Measurements from ENCODE around the gene HAVCR2.

The HAVCR2 gene

DNA sequence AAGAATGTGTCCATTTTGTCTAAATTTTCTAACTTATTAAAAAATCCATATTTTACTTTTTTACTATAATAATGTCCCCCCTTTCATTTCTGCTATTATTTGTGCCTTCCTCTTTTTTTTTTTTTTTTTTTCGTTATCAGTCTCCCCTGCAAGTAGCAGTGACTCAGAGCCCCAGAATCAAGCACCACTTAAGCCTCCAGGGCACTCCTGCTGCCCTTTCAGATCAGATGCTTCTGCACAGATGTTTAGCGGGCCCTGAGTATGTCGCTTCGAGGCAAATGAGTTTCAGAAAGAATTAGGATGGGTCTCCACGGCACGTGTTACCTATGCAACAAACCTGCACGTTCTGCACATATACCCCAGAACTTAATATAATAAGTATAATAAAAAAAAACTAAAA is 22.1 kb upstream of the HAVCR2 start:
- H3K4me3 ChIP-seq (ENCODE audit: low read depth, low read length, poor library complexity, severe bottlenecking): no peak overlapping the region
- peaks cover 9% of the 10 kb centered on the region for H3K4me1 ChIP-seq (ENCODE audit: insufficient read depth, low read length, severe bottlenecking)
- H3K79me2 ChIP-seq (ENCODE audit: insufficient read depth, low read length): no peaks in the 10 kb centered on the region
- TF ChIP-seq CTCF (IDR thresholded peaks at IDR 0.05; ENCODE audit: low read length) (no peak), EZH2 (IDR thresholded peaks at IDR 0.05; ENCODE audit: borderline replicate concordance, low read length) (no peak)
- H2AFZ ChIP-seq (ENCODE audit: low read length): no peak overlapping the region
- H3K9ac ChIP-seq (ENCODE audit: low read length): no peak overlapping the region
- H3K9me3 ChIP-seq (ENCODE audit: low read length): no peaks in the 10 kb centered on the region
- H4K20me1 ChIP-seq (ENCODE audit: insufficient read depth, low read length): no peaks in the 10 kb centered on the region
- H3K27me3 ChIP-seq (ENCODE audit: insufficient read depth, low read length): no peaks in the 10 kb centered on the region
- H3K4me2 ChIP-seq (ENCODE audit: low read length): no peak overlapping the region
- H3K36me3 ChIP-seq (ENCODE audit: insufficient read depth, low read length): no peaks in the 10 kb centered on the region
- H3K27ac ChIP-seq (ENCODE audit: low read depth, low read length, poor library complexity, severe bottlenecking): no peak overlapping the region
- no peaks in the 10 kb centered on the region for H3K9me2 ChIP-seq (ENCODE audit: low read depth, low read length)
- H3F3A ChIP-seq (ENCODE audit: insufficient read depth, low read length): no peaks in the 10 kb centered on the region

DNA sequence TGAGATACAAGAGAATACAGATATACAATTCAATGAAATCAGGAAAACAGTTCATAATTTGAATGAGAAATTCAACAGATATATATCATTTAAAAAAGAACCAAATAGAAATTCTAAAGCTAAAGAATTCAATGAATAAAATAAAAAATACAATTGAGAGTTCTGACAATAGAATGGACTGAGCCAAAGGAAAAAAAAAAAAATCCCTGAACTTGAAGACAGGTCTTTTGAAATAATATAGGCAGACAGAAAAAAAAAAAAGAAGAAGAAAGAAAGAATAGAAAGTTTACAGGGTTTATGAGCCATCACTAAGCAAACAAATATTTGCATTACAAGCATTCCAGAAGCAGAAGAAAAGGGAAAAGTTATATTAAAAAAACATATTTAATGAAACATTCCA is 12.9 kb upstream of the HAVCR2 start:
- no peak overlapping the region for H3K4me2 ChIP-seq (ENCODE audit: low read length)
- no peak overlapping the region for H3K27ac ChIP-seq (ENCODE audit: low read depth, low read length, poor library complexity, severe bottlenecking)
- no peak for TF ChIP-seq EZH2 (IDR thresholded peaks at IDR 0.05; ENCODE audit: borderline replicate concordance, low read length)
- TF ChIP-seq CTCF (IDR thresholded peaks at IDR 0.05; ENCODE audit: low read length): no peak
- no peaks in the 10 kb centered on the region for H3F3A ChIP-seq (ENCODE audit: insufficient read depth, low read length)
- H3K9ac ChIP-seq (ENCODE audit: low read length): no peak overlapping the region
- H3K36me3 ChIP-seq (ENCODE audit: insufficient read depth, low read length): no peaks in the 10 kb centered on the region
- H3K9me2 ChIP-seq (ENCODE audit: low read depth, low read length): no peaks in the 10 kb centered on the region
- H3K4me3 ChIP-seq (ENCODE audit: low read depth, low read length, poor library complexity, severe bottlenecking): no peak overlapping the region
- no peaks in the 10 kb centered on the region for H3K4me1 ChIP-seq (ENCODE audit: insufficient read depth, low read length, severe bottlenecking)
- H3K9me3 ChIP-seq (ENCODE audit: low read length): 0 out of 2 replicates have a peak, but pooled peaks cover 6% of the 10 kb centered on the region
- H3K79me2 ChIP-seq (ENCODE audit: insufficient read depth, low read length): no peaks in the 10 kb centered on the region
- H3K27me3 ChIP-seq (ENCODE audit: insufficient read depth, low read length): no peaks in the 10 kb centered on the region
- H4K20me1 ChIP-seq (ENCODE audit: insufficient read depth, low read length): no peaks in the 10 kb centered on the region
- no peak overlapping the region for H2AFZ ChIP-seq (ENCODE audit: low read length)

GRCh38 chr5:157120102-157120501 is 11.3 kb upstream of the HAVCR2 start:
- no peaks in the 10 kb centered on the region for H3K36me3 ChIP-seq (ENCODE audit: insufficient read depth, low read length)
- no peaks in the 10 kb centered on the region for H3F3A ChIP-seq (ENCODE audit: insufficient read depth, low read length)
- H3K9me3 ChIP-seq (ENCODE audit: low read length): 0 out of 2 replicates have a peak, but pooled peaks cover 6% of the 10 kb centered on the region
- H3K9ac ChIP-seq (ENCODE audit: low read length): no peak overlapping the region
- H3K4me3 ChIP-seq (ENCODE audit: low read depth, low read length, poor library complexity, severe bottlenecking): no peak overlapping the region
- H4K20me1 ChIP-seq (ENCODE audit: insufficient read depth, low read length): no peaks in the 10 kb centered on the region
- TF ChIP-seq CTCF (IDR thresholded peaks at IDR 0.05; ENCODE audit: low read length) (no peak), EZH2 (IDR thresholded peaks at IDR 0.05; ENCODE audit: borderline replicate concordance, low read length) (no peak)
- H3K79me2 ChIP-seq (ENCODE audit: insufficient read depth, low read length): no peaks in the 10 kb centered on the region
- H3K4me2 ChIP-seq (ENCODE audit: low read length): no peak overlapping the region
- no peaks in the 10 kb centered on the region for H3K4me1 ChIP-seq (ENCODE audit: insufficient read depth, low read length, severe bottlenecking)
- H3K27me3 ChIP-seq (ENCODE audit: insufficient read depth, low read length): no peaks in the 10 kb centered on the region
- no peak overlapping the region for H3K27ac ChIP-seq (ENCODE audit: low read depth, low read length, poor library complexity, severe bottlenecking)
- H2AFZ ChIP-seq (ENCODE audit: low read length): no peak overlapping the region
- no peaks in the 10 kb centered on the region for H3K9me2 ChIP-seq (ENCODE audit: low read depth, low read length)
